A673 (cell line): ENCODE data around the gene KCND3. TPM values are rescaled to one million over a fixed set of nuclear protein-coding genes. Genes with fewer than 3 reads are reported as not detected.

Experiments
- BruUV-seq: library from RNA; stranded (reverse); fragments of 400-500 nt; replicated peaks from 2 replicates; lab custom pipeline; 2021; lab: Mats Ljungman, UMichigan
- CTCF ChIA-PET: fragments of 300-600 bp; sonication (Branson Sonifier 250); formaldehyde crosslinking; loops from one replicate; lab custom pipeline; 2022; ENCODE audit warnings: antibody characterized with exemption; lab: Charles Lee
- POLR2A ChIA-PET: fragments of 300-600 bp; sonication (Branson Sonifier 250); formaldehyde crosslinking; loops from one replicate; lab custom pipeline; 2022; ENCODE audit warnings: antibody characterized with exemption; ENCODE audit not compliant: low non-redundant PET; lab: Charles Lee
- DNase-seq: peaks from one replicate; pipeline ENCODE4 v3.0.0-alpha.2; 2015; ENCODE audit warnings: low spot score
- H3K27ac ChIP-seq: fragments of 200-600 bp; sonication (generic); 2 replicates; pipeline ENCODE4 v1.5.1; 2016; ENCODE audit warnings: mixed run types, low read depth, mild to moderate bottlenecking, mixed read lengths, antibody characterized with exemption, low read length; ENCODE audit not compliant: poor library complexity, severe bottlenecking
- H3K27me3 ChIP-seq: fragments of 200-600 bp; sonication (generic); replicated peaks from 2 replicates; pipeline ENCODE4 v1.6.1; 2017; ENCODE audit warnings: mixed run types, low read depth, mild to moderate bottlenecking, mixed read lengths, antibody characterized with exemption, low read length; ENCODE audit not compliant: insufficient read depth, poor library complexity
- H3K36me3 ChIP-seq: fragments of 200-600 bp; sonication (generic); 2 replicates; pipeline ENCODE4 v1.6.1; 2016; ENCODE audit warnings: mixed run types, mild to moderate bottlenecking, mixed read lengths, antibody characterized with exemption, low read length; ENCODE audit not compliant: insufficient read depth, poor library complexity, severe bottlenecking
- H3K4me1 ChIP-seq: fragments of 200-600 bp; sonication (generic); 2 replicates; pipeline ENCODE4 v1.6.1; 2017; ENCODE audit warnings: mixed run types, mild to moderate bottlenecking, mixed read lengths, antibody characterized with exemption, low read length; ENCODE audit not compliant: insufficient read depth, poor library complexity, severe bottlenecking
- H3K4me3 ChIP-seq: fragments of 200-600 bp; sonication (generic); 2 replicates; pipeline ENCODE4 v1.5.1; 2016; ENCODE audit warnings: low read depth, mixed run types, mild to moderate bottlenecking, mixed read lengths, low read length; ENCODE audit not compliant: poor library complexity, severe bottlenecking
- H3K9me3 ChIP-seq: fragments of 200-600 bp; sonication (generic); 2 replicates; pipeline ENCODE4 v1.6.1; 2016; ENCODE audit warnings: mixed run types, low read depth, mild to moderate bottlenecking, mixed read lengths, antibody characterized with exemption, low read length; ENCODE audit not compliant: poor library complexity, severe bottlenecking
- CTCF ChIP-seq: fragments of 300-800, 200-600 bp; sonication (generic); conservative IDR thresholded peaks from 2 replicates; pipeline ENCODE4 v1.5.1; 2017; ENCODE audit warnings: low read depth, mild to moderate bottlenecking, antibody characterized with exemption, low read length, moderate library complexity, mixed read lengths
- EZH2 ChIP-seq: fragments of 200-600 bp; sonication (generic); IDR thresholded peaks from 2 replicates; pipeline ENCODE4 v1.6.1; 2017; ENCODE audit warnings: borderline replicate concordance, low read depth, mild to moderate bottlenecking, mixed read lengths, antibody characterized with exemption, low read length; ENCODE audit not compliant: poor library complexity, severe bottlenecking
- intact Hi-C: fragments of 100-400 bp; cut with micrococcal nuclease; formaldehyde crosslinking; loops from one replicate; pipeline ENCODE4 v1.10.0; 2022; ENCODE audit not compliant: unreplicated experiment
- total RNA-seq: library from RNA; stranded (reverse); gene quantifications from 2 replicates; pipeline ENCODE4 v1.2.3, GENCODE V29; 2021

Gene KCND3
- total RNA-seq, 1 experiment from 2014 or later = not detected

- intact Hi-C loops = loop anchor here (1.0 to 2.0 kb wide), 2 partner anchors 33 to 239 kb away; no protein-coding TSS in a partner anchor
- no peaks in the 10 kb centered on the region for H3K4me1 ChIP-seq
- no TSS peak for BruUV-seq
- H3K27ac ChIP-seq = no peak overlapping the region
- POLR2A ChIA-PET = no interaction called here
- CTCF ChIA-PET = interaction anchor here (0.9 to 1.8 kb wide), 5 partner anchors 9 to 239 kb away, joined by 3 to 18 read pairs (median 7); partner anchors contain the start of gene INKA2
- peak; percentile 85 for DNase-seq
- peaks cover 6% of the 10 kb centered on the region for H3K27me3 ChIP-seq
- no peaks in the 10 kb centered on the region for H3K9me3 ChIP-seq
- no peak for TF ChIP-seq EZH2
- TF ChIP-seq CTCF = peak; percentile 77
- no peak overlapping the region for H3K4me3 ChIP-seq
- H3K36me3 ChIP-seq = no peaks in the 10 kb centered on the region
These were observed 242.2 kb downstream of the KCND3 start for GRCh38 chr1:111747282-111747734.

DNA sequence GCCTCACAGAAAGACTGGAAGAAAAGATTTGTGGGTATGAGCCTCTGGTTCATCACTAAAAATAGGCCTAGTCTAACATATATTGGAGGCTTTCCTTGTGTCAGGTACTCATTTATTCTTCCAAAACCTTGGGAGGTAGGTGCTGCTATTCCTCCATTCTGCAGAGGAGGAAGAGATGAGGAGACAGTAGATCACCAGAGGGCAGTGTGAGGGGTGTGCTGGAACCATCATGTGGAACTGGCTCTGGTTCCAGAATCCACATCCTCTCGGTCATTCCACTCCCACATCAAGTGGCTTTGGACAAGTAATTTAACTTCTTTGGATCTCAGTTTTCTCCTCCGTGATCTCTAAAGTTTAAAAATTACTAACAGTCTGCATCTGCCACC is 242.9 kb downstream of the KCND3 start:
- ChIA-PET POLR2A (no interaction called here), CTCF (interaction anchor here (0.6 to 1.8 kb wide), 5 partner anchors 8 to 297 kb away, joined by 3 to 18 read pairs (median 7); partner anchors contain the start of genes ATP5PB, INKA2 and WDR77)
- H3K27ac ChIP-seq = no peak overlapping the region
- DNase-seq = no peak
- H3K4me3 ChIP-seq = no peak overlapping the region
- H3K9me3 ChIP-seq = no peaks in the 10 kb centered on the region
- H3K4me1 ChIP-seq = no peaks in the 10 kb centered on the region
- intact Hi-C loops = loop anchor here (2.0 kb wide), 1 partner anchor 32 kb away; no protein-coding TSS in a partner anchor
- H3K27me3 ChIP-seq = peaks cover 6% of the 10 kb centered on the region
- no TSS peak for BruUV-seq
- no peaks in the 10 kb centered on the region for H3K36me3 ChIP-seq
- no peak for TF ChIP-seq CTCF
- no peak for TF ChIP-seq EZH2

GRCh38 chr1:111745675-111746613 is 243.5 kb downstream of the KCND3 start:
- CTCF ChIA-PET = interaction anchor here (0.6 kb wide), 1 partner anchor 297 kb away, joined by 3 read pairs; the partner anchor contains the start of genes ATP5PB and WDR77
- POLR2A ChIA-PET = no interaction called here
- Histone ChIP-seq H3K27ac (no peak overlapping the region), H3K27me3 (peaks cover 12% of the 10 kb centered on the region), H3K4me1 (no peaks in the 10 kb centered on the region), H3K9me3 (no peaks in the 10 kb centered on the region), H3K4me3 (no peak overlapping the region), H3K36me3 (no peaks in the 10 kb centered on the region)
- TF ChIP-seq EZH2 = no peak
- no peak for TF ChIP-seq CTCF
- intact Hi-C loops = loop anchor here (2.0 kb wide), 1 partner anchor 31 kb away; no protein-coding TSS in a partner anchor
- BruUV-seq = no TSS peak
- no peak for DNase-seq
